ENCODE measurements around the gene EFNA1.

GRCh38 chr1:155183775-155184221 lies 56.1 kb downstream of the EFNA1 start:
- TF ChIP-seq ZBTB44 (tag by site-specific recombination; IDR thresholded peaks at IDR 0.05) (no peak), ZBTB7A (tag by site-specific recombination; IDR thresholded peaks at IDR 0.05; ENCODE audit: low read depth) (no peak), ZNF239 (tag by site-specific recombination; IDR thresholded peaks at IDR 0.05) (no peak), ZNF2 (tag by site-specific recombination; IDR thresholded peaks at IDR 0.05) (no peak), BCL11B (tag by site-specific recombination; IDR thresholded peaks at IDR 0.05; ENCODE audit: low read depth) (no peak), ZNF274 (IDR thresholded peaks at IDR 0.05; ENCODE audit: low read length) (no peak), ZNF274 (tag by site-specific recombination; IDR thresholded peaks at IDR 0.05; ENCODE audit: borderline replicate concordance) (no peak), ZNF830 (tag by site-specific recombination; IDR thresholded peaks at IDR 0.05; ENCODE audit: low read depth) (no peak)
- TF ChIP-seq, protein P1, sequence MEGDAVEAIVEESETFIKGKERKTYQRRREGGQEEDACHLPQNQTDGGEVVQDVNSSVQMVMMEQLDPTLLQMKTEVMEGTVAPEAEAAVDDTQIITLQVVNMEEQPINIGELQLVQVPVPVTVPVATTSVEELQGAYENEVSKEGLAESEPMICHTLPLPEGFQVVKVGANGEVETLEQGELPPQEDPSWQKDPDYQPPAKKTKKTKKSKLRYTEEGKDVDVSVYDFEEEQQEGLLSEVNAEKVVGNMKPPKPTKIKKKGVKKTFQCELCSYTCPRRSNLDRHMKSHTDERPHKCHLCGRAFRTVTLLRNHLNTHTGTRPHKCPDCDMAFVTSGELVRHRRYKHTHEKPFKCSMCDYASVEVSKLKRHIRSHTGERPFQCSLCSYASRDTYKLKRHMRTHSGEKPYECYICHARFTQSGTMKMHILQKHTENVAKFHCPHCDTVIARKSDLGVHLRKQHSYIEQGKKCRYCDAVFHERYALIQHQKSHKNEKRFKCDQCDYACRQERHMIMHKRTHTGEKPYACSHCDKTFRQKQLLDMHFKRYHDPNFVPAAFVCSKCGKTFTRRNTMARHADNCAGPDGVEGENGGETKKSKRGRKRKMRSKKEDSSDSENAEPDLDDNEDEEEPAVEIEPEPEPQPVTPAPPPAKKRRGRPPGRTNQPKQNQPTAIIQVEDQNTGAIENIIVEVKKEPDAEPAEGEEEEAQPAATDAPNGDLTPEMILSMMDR (tag by site-specific recombination; IDR thresholded peaks at IDR 0.05), result no peak

All from HEK293 (cell line).